Stomach smooth muscle (tissue), 2 donors: ENCODE measurements around the gene DALRD3.

Experiments
- H3K27ac ChIP-seq: one replicate; pipeline ENCODE4 v1.7.0; 2013; ENCODE audit warnings: mild to moderate bottlenecking, low read length, inconsistent platforms
- H3K27me3 ChIP-seq, 2 donors: one replicate each; pipeline ENCODE4 v1.7.0; 2013; ENCODE audit warnings: low read length in 2 of 2; ENCODE audit not compliant: insufficient read depth in 2 of 2, control insufficient read depth in 1 of 2
- H3K36me3 ChIP-seq, 2 donors: one replicate each; pipeline ENCODE4 v1.7.0; 2013; ENCODE audit warnings: low read length in 2 of 2; ENCODE audit not compliant: control insufficient read depth in 2 of 2, insufficient read depth in 2 of 2
- H3K4me1 ChIP-seq: one replicate; pipeline ENCODE4 v1.7.0; 2013; ENCODE audit warnings: low read length; ENCODE audit not compliant: control insufficient read depth, insufficient read depth
- H3K4me3 ChIP-seq, 2 donors: one replicate each; pipeline ENCODE4 v1.7.0; 2013; ENCODE audit warnings: low read length in 2 of 2
- H3K9ac ChIP-seq, 2 donors: one replicate each; pipeline ENCODE4 v1.7.0; 2013; ENCODE audit warnings: low read length in 2 of 2, mild to moderate bottlenecking in 1 of 2
- H3K9me3 ChIP-seq, 2 donors: one replicate each; pipeline ENCODE4 v1.7.0; 2013; ENCODE audit warnings: low read length in 2 of 2; ENCODE audit not compliant: control insufficient read depth in 2 of 2
- donor health status: healthy.
- donor health status: Pancreatic carcinoma.

Gene DALRD3

DNA sequence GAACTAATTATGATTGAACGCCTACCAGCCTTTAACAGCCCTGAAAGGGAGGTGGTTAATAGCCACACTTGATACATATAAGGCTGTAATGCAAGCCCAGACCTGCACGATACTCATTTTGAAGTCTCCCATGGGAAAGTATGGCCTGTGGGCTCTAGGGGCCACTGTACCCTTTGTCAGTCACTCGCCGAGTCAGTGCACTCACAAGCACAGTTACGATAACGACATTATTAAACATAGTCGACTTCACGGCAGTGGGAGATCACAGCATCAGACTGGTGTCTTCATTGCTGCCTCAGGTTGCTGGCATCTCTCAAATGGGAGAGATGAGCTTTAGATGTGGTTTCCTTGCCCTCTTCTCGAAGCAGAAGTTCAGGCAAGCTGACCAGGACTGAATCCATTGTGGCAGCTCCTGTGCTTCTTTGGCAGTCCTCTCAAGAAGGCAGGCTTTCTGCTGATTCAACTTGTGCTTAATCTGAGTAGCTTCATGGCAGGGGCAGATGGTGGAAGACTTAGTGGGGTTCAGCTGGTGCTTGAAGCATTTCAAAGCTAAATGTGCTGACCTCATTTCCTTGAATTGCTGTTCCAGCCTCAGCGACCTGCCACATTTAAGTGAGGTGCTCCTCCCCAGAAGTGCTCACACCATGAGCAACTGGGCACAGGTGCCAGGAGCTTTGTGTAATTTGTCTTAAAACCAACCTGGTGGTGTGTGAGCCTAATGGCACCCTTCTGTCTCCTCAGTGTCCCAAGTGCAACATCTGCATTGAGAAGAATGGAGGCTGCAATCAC lies 44.1 kb downstream of the DALRD3 start:
- no peaks in the 10 kb centered on the region for H3K9me3 ChIP-seq
- H3K27ac ChIP-seq, result no peak overlapping the region
- H3K27me3 ChIP-seq, result no peaks in the 10 kb centered on the region
- H3K4me3 ChIP-seq, result no peak overlapping the region
- H3K4me1 ChIP-seq, result no peaks in the 10 kb centered on the region
- H3K36me3 ChIP-seq, result peaks cover 57 to 70% of the 10 kb centered on the region in 2 donors
- H3K9ac ChIP-seq, result no peak overlapping the region

DNA sequence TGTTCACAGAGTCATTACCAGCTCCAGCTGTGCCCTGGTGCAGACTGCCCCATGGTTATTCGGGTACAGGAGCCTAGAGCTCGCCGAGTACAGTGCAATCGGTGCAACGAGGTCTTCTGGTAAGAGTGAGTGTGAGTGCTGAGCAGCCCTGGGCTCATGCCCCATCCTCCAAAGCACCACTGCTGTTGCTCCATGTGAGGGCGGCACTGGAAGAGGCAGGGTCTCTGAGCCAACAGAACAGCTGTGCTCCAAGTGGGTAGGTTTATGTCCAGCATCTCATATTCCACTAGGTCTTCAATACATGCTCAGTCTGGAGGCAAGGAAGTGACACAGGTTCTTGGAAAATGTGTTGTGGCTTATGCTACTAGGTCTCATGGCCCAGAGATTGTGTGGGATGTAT lies 47.8 kb downstream of the DALRD3 start:
- Histone ChIP-seq H3K4me1 (no peaks in the 10 kb centered on the region), H3K9me3 (no peaks in the 10 kb centered on the region), H3K36me3 (peaks cover 60 to 62% of the 10 kb centered on the region in 2 donors), H3K9ac (no peak overlapping the region), H3K27me3 (no peaks in the 10 kb centered on the region), H3K27ac (no peak overlapping the region), H3K4me3 (no peak overlapping the region)

DNA sequence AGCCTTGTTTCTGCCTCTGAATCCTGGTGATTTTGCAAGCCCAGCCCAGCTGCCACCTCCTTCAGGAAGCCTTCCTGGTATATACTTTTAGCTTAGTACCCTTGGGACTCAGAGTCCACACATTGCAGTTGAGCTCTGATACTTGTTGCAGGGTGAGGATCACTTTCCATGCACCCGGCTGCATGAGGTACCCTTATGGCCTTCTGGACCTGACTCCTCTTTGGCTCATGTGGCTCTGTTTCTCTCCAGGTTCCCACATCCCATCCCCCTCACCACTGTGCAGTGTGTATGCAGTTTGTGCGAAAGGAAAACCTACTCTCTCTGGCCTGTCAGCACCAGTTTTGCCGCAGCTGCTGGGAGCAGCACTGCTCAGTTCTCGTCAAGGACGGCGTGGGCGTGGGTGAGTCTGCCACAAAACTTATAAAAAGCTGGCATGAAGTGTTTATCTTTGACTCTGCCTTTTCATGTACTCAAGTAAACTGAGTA lies 51.5 kb downstream of the DALRD3 start:
- Histone ChIP-seq H3K27ac (no peak overlapping the region), H3K4me3 (no peak overlapping the region), H3K9me3 (no peaks in the 10 kb centered on the region), H3K27me3 (no peaks in the 10 kb centered on the region), H3K9ac (no peak overlapping the region), H3K4me1 (no peaks in the 10 kb centered on the region), H3K36me3 (peaks cover 40 to 47% of the 10 kb centered on the region in 2 donors)

DNA sequence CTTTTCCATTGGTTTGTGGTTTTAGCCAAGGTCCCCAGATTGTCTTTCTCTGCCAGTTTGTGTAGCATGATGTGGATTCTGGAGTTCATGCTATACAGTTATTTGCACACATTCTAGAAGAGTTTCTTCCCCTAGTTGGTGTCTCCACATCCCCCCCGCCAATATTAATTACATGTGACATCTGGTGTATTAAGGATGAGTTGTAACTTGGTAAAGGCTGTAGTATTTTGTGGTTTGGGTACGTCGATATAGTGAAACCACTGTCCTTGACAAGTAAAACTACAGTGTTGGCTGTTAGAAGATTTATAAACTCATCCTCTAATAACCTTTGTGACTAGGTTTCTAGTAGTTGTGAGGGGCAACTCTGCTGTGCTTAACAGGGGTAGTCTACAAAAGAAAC lies 52.0 kb downstream of the DALRD3 start:
- no peaks in the 10 kb centered on the region for H3K27me3 ChIP-seq
- H3K4me3 ChIP-seq, result no peak overlapping the region
- H3K9ac ChIP-seq, result no peak overlapping the region
- no peak overlapping the region for H3K27ac ChIP-seq
- no peaks in the 10 kb centered on the region for H3K9me3 ChIP-seq
- H3K36me3 ChIP-seq, result peaks cover 34 to 41% of the 10 kb centered on the region in 2 donors
- no peaks in the 10 kb centered on the region for H3K4me1 ChIP-seq
